ENCODE data around the gene NLGN1.

DNA sequence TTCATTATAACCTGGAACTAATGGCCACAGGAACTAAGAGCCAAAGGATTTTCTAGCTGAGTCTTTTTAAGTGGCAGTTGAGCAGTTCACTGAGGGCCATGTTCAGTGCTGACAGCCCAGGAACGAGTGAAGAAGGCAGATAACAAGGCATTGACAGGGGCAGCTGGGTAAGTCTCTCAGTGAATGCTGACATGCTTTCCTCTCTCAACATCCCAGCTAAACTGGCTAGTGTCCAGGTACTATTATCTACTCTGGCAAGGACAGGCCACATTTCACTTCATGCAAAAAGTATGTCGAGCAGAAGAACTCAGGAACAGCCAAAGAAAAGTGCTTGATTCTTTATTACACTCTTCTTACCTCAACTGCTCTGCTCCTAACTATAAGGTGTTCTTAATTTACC is 515.9 kb downstream of the NLGN1 start:
- TF ChIP-seq POLR2A (IDR thresholded peaks at IDR 0.05) = no peak
- TF ChIP-seq, protein P1, sequence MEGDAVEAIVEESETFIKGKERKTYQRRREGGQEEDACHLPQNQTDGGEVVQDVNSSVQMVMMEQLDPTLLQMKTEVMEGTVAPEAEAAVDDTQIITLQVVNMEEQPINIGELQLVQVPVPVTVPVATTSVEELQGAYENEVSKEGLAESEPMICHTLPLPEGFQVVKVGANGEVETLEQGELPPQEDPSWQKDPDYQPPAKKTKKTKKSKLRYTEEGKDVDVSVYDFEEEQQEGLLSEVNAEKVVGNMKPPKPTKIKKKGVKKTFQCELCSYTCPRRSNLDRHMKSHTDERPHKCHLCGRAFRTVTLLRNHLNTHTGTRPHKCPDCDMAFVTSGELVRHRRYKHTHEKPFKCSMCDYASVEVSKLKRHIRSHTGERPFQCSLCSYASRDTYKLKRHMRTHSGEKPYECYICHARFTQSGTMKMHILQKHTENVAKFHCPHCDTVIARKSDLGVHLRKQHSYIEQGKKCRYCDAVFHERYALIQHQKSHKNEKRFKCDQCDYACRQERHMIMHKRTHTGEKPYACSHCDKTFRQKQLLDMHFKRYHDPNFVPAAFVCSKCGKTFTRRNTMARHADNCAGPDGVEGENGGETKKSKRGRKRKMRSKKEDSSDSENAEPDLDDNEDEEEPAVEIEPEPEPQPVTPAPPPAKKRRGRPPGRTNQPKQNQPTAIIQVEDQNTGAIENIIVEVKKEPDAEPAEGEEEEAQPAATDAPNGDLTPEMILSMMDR (IDR thresholded peaks at IDR 0.05) = no peak
- no peak for TF ChIP-seq POLR2AphosphoS5 (IDR thresholded peaks at IDR 0.05)
